ENCODE measurements around the gene ZNF445. TPM values are rescaled to one million over a fixed set of nuclear protein-coding genes. Genes with fewer than 3 reads are reported as not detected.

Gene ZNF445
- total and polyA plus RNA-seq, 9 of the 15 experiments (the other 6 are each of a cell fraction or from before 2014, with no cell fraction given), result 1.2 to 26.9 (median 10.6) TPM

DNA sequence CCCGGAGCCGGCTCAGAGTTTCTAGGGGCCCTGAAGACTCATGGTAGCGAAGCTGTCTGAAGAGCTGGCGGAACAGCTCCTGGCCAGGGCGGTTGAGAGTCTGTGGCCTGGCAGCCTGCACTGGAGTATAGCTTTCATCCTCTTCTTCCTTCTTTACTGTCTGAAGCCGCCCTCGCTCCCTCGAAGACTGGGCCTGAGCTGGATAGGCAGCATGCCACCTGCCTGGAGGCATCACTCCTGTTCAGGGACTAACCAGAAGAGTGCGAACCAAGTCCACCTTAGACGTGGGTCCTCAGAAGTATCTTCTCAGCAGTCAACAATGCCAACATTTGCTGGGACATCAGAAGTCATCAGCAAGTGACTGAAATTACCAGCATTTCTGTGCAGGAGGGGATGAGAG, 22.2 kb downstream of the ZNF445 start:
- no TSS peak for BruUV-seq (replicated peaks)
- Histone ChIP-seq H3K36me3 (ENCODE audit: control insufficient read depth, insufficient read depth, low read length) (peaks cover 86% of the 10 kb centered on the region), H3K27ac (ENCODE audit: extremely low read depth, low read depth, low read length) (no peak overlapping the region), H3K4me2 (ENCODE audit: insufficient read depth, low read length) (no peak overlapping the region), H3K9me3 (replicated peaks; ENCODE audit: control insufficient read depth, insufficient read depth, low read depth, low read length) (no peaks in the 10 kb centered on the region), H3K27me3 (ENCODE audit: control insufficient read depth in 2 of 2, insufficient read depth in 2 of 2, low read length in 2 of 2) (no peaks in the 10 kb centered on the region), H3K9me1 (ENCODE audit: control insufficient read depth, insufficient read depth, low read length) (no peaks in the 10 kb centered on the region), H3K9ac (ENCODE audit: insufficient read depth in 1 of 2, low read depth in 2 of 2, low read length in 2 of 2) (peak overlapping the region in 1 of 2 experiments; percentile 57; a peak in 1 of 4 replicates), H3K4me3 (no peak overlapping the region), H2AFZ (ENCODE audit: low read depth, low read length) (no peak overlapping the region), H4K20me1 (replicated peaks; ENCODE audit: control insufficient read depth, insufficient read depth, low read length) (no peaks in the 10 kb centered on the region), H3K79me2 (ENCODE audit: control insufficient read depth, insufficient read depth, low read length) (peaks cover 22% of the 10 kb centered on the region), H3K4me1 (replicated peaks in 1 of 2; ENCODE audit: control insufficient read depth in 2 of 2, insufficient read depth in 2 of 2, low read length in 2 of 2) (peaks cover 0 to 5% of the 10 kb centered on the region in 2 experiments; a peak in 1 of 5 replicates)
- DNase-seq (ENCODE audit: extremely low read depth in 1 of 4, low spot score in 3 of 4) (no peak), ATAC-seq (no peak), FAIRE-seq (no peak)
- TF ChIP-seq DNMT1 (IDR thresholded peaks at IDR 0.05) (no peak), POU5F1 (IDR thresholded peaks at IDR 0.05; ENCODE audit: borderline replicate concordance, low read depth, low read length, partially characterized antibody) (no peak)
- TF ChIP-seq, protein P1, sequence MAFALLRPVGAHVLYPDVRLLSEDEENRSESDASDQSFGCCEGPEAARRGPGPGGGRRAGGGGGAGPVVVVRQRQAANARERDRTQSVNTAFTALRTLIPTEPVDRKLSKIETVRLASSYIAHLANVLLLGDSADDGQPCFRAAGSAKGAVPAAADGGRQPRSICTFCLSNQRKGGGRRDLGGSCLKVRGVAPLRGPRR (CRISPR knock-in tag; IDR thresholded peaks at IDR 0.05), result no peak
- in situ Hi-C loops (cut with MboI) (no loop called here), intact Hi-C loops (cut with micrococcal nuclease) (no loop called here)
- 96% methylated on average over 10 of the region's 10 CpGs for WGBS (ENCODE audit: insufficient coverage, low coverage, missing lambda C conversion rate)
- ChIA-PET POLR2A (interaction anchor here (0.6 to 2.7 kb wide), 5 partner anchors 12 to 52 kb away, joined by 3 to 12 read pairs (median 4); no protein-coding TSS in a partner anchor), CTCF (ENCODE audit: low intra/inter-chr PET ratio) (no interaction called here)

DNA sequence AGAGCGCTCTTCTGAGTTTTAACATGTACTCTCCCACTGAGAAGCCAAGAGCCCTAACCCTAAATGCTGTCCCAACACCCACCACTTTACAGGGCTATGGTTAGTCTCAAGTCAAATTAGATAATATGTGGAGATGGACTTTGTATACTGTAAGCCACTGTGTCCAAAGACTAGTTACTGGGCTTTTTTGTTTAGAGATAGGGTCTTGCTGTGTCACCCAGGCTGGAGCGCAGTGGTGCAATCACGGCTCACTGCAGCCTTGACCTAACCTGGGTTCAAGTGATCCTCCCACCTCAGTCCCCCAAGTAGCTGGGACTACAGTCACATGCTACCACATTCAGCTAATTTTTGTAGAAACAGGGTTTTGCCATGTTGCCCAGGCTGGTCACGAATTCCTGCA, 23.2 kb downstream of the ZNF445 start:
- ChIA-PET CTCF (ENCODE audit: low intra/inter-chr PET ratio) (no interaction called here), POLR2A (no interaction called here)
- 83% methylated on average over 4 of the region's 4 CpGs for WGBS (ENCODE audit: insufficient coverage, low coverage, missing lambda C conversion rate)
- Histone ChIP-seq H3K4me2 (ENCODE audit: insufficient read depth, low read length) (no peak overlapping the region), H3K27me3 (ENCODE audit: control insufficient read depth in 2 of 2, insufficient read depth in 2 of 2, low read length in 2 of 2) (no peaks in the 10 kb centered on the region), H3K9me3 (replicated peaks; ENCODE audit: control insufficient read depth, insufficient read depth, low read depth, low read length) (0 out of 2 replicates have a peak, but pooled peaks cover 4% of the 10 kb centered on the region), H4K20me1 (replicated peaks; ENCODE audit: control insufficient read depth, insufficient read depth, low read length) (no peaks in the 10 kb centered on the region), H3K36me3 (ENCODE audit: control insufficient read depth, insufficient read depth, low read length) (peaks cover 92% of the 10 kb centered on the region), H3K27ac (ENCODE audit: extremely low read depth, low read depth, low read length) (no peak overlapping the region), H3K79me2 (ENCODE audit: control insufficient read depth, insufficient read depth, low read length) (peaks cover 13% of the 10 kb centered on the region; the same call in 1 of the 3 replicates), H3K9me1 (ENCODE audit: control insufficient read depth, insufficient read depth, low read length) (no peaks in the 10 kb centered on the region), H3K4me3 (no peak overlapping the region), H3K4me1 (replicated peaks in 1 of 2; ENCODE audit: control insufficient read depth in 2 of 2, insufficient read depth in 2 of 2, low read length in 2 of 2) (0 out of 5 replicates have a peak, but pooled peaks cover 0 to 5% of the 10 kb centered on the region in 2 experiments), H3K9ac (ENCODE audit: insufficient read depth in 1 of 2, low read depth in 2 of 2, low read length in 2 of 2) (no peak overlapping the region), H2AFZ (ENCODE audit: low read depth, low read length) (no peak overlapping the region)
- no peak for FAIRE-seq
- TF ChIP-seq ZNF140 (CRISPR knock-in tag; IDR thresholded peaks at IDR 0.05) (no peak), RUNX1 (IDR thresholded peaks at IDR 0.05; ENCODE audit: low read depth) (no peak)
- TF ChIP-seq, protein P2, sequence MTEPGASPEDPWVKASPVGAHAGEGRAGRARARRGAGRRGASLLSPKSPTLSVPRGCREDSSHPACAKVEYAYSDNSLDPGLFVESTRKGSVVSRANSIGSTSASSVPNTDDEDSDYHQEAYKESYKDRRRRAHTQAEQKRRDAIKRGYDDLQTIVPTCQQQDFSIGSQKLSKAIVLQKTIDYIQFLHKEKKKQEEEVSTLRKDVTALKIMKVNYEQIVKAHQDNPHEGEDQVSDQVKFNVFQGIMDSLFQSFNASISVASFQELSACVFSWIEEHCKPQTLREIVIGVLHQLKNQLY (CRISPR knock-in tag; conservative IDR thresholded peaks at IDR 0.05), result no peak
- TF ChIP-seq, protein P3, sequence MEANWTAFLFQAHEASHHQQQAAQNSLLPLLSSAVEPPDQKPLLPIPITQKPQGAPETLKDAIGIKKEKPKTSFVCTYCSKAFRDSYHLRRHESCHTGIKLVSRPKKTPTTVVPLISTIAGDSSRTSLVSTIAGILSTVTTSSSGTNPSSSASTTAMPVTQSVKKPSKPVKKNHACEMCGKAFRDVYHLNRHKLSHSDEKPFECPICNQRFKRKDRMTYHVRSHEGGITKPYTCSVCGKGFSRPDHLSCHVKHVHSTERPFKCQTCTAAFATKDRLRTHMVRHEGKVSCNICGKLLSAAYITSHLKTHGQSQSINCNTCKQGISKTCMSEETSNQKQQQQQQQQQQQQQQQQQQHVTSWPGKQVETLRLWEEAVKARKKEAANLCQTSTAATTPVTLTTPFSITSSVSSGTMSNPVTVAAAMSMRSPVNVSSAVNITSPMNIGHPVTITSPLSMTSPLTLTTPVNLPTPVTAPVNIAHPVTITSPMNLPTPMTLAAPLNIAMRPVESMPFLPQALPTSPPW (CRISPR knock-in tag; IDR thresholded peaks at IDR 0.05), result no peak
- in situ Hi-C loops (cut with MboI), result no loop called here
- intact Hi-C loops (cut with micrococcal nuclease), result no loop called here
- BruUV-seq (replicated peaks), result no TSS peak
- DNase-seq (ENCODE audit: extremely low read depth in 1 of 4, low spot score in 3 of 4), result peak in 1 of 4 experiments; percentile 3
- no peak; the same call in 2 of the 3 replicates for ATAC-seq

Data from K562 (cell line).